ENCODE data around the gene OST4.

DNA sequence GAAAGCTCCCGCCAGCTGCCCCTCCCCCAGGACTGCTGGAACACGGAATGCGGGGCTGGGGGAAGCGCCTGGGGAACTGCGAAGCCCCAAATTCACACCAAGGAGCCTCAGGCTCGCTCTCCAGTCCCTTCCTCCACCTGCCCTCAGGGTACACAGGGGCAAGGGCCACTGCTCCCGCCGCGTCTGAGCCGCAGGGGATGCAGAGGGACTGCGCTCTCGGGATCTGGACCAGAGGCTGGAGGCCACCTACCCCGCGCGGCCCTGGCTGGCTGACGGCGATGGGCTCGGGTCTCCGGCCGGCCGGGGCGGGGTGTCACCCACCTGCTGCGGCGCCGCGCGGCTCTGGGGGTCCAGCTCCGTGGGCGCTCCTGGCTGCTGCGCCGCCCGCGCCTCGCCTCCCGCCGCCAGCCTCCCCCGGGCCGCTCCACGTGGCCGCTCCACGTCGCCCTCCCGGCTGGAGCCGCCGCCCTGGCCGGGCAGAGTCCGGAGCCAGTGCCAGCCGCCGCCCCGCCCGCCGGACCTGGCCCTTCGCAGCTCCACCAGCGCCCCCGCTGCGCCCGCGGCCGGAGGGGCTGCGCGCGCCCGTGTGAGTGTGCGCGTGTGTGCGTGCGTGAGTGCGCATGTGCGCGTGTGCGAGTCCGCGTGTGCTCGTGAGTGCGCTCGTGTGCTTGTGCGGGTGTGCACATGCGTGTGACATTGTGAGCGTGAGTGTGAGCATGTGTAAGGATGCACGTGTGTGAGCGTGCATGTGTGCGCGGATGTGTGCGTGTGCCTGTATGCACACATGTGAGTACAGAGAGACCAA lies 47.3 kb upstream of the OST4 start, which contains the start of gene CGREF1:
- TF ChIP-seq YY1 (IDR thresholded peaks at IDR 0.05; ENCODE audit: insufficient read depth, insufficient read length), result no peak
- TF ChIP-seq ZNF274 (IDR thresholded peaks at IDR 0.05; ENCODE audit: low read depth, low read length), result no peak
